Measurements from ENCODE around the gene LAMA2. TPM values are rescaled to one million over a fixed set of nuclear protein-coding genes. Genes with fewer than 3 reads are reported as not detected.

Gene LAMA2
- total RNA-seq, 1 experiment from 2014 or later, result 4.2 TPM

DNA sequence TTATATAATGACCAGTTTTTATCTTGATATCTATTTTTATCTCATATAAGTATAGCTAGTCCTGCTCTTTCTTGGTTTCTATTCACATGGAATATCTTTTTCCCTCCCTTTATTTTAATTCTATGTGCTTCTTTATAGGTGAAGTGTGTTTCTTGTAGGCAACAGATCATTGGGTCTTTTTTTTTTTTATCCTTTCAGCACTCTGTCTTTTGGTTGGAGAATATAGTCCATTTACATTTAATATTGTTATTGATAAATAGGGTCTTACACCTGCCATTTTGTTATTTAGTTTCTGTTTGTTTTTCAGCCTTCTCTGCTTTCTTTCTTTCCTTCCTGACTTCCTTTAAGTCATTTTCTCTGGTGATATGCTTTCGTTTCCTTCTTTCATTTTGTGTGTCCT lies 22.2 kb upstream of the LAMA2 start:
- Histone ChIP-seq H3K9ac (ENCODE audit: extremely low read depth, insufficient read length, low read length) (no peak overlapping the region), H3K23me2 (ENCODE audit: insufficient read length, low read depth, low read length, poor library complexity, severe bottlenecking) (no peaks in the 10 kb centered on the region), H2BK120ac (ENCODE audit: low read depth, low read length, poor library complexity, severe bottlenecking) (no peak overlapping the region), H3K27ac (ENCODE audit: insufficient read length, low read depth, low read length) (no peak overlapping the region), H2BK12ac (ENCODE audit: insufficient read length, low read depth, low read length) (no peak overlapping the region), H3K9me3 (ENCODE audit: control insufficient read depth, low read depth, low read length) (no peaks in the 10 kb centered on the region), H3K4me2 (ENCODE audit: insufficient read depth, insufficient read length, low read length) (no peak overlapping the region), H4K20me1 (ENCODE audit: control insufficient read depth, insufficient read depth, insufficient read length) (no peaks in the 10 kb centered on the region), H3K14ac (ENCODE audit: insufficient read depth, low read length) (no peak overlapping the region), H3T11ph (ENCODE audit: low read length) (no peak overlapping the region), H2BK20ac (ENCODE audit: low read depth, low read length, poor library complexity, severe bottlenecking) (no peak overlapping the region), H2BK5ac (ENCODE audit: insufficient read length, low read length) (no peak overlapping the region), H3K18ac (ENCODE audit: insufficient read length, low read depth, low read length) (no peak overlapping the region), H2AK5ac (ENCODE audit: insufficient read length, low read length) (no peak overlapping the region), H4K5ac (ENCODE audit: insufficient read length, low read depth, low read length) (no peak overlapping the region), H4K8ac (replicated peaks; ENCODE audit: insufficient read length, low read depth, low read length) (no peak overlapping the region), H3K23ac (ENCODE audit: insufficient read length, low read depth, low read length) (no peak overlapping the region), H3K4me1 (ENCODE audit: insufficient read depth, low read length) (no peaks in the 10 kb centered on the region), H4K91ac (ENCODE audit: insufficient read length, low read depth, low read length) (no peak overlapping the region), H3K79me2 (ENCODE audit: insufficient read depth, low read length) (no peaks in the 10 kb centered on the region), H3K4ac (ENCODE audit: low read depth, low read length) (no peak overlapping the region), H3K27me3 (ENCODE audit: insufficient read depth, low read length) (no peaks in the 10 kb centered on the region; the same call in 1 of the 2 replicates), H2AFZ (ENCODE audit: low read length) (no peak overlapping the region), H2BK15ac (ENCODE audit: low read depth, low read length) (no peak overlapping the region), H3K56ac (ENCODE audit: insufficient read length, low read depth, low read length) (no peak overlapping the region), H3K79me1 (ENCODE audit: insufficient read depth, low read depth, low read length, poor library complexity, severe bottlenecking) (no peaks in the 10 kb centered on the region)
- DNase-seq, result no peak
- no peak overlapping the region for H3K4me3 Mint-ChIP-seq
- H3K9me3 Mint-ChIP-seq, result peaks cover 8 to 12% of the 10 kb centered on the region in 2 experiments
- TF ChIP-seq, protein P1, sequence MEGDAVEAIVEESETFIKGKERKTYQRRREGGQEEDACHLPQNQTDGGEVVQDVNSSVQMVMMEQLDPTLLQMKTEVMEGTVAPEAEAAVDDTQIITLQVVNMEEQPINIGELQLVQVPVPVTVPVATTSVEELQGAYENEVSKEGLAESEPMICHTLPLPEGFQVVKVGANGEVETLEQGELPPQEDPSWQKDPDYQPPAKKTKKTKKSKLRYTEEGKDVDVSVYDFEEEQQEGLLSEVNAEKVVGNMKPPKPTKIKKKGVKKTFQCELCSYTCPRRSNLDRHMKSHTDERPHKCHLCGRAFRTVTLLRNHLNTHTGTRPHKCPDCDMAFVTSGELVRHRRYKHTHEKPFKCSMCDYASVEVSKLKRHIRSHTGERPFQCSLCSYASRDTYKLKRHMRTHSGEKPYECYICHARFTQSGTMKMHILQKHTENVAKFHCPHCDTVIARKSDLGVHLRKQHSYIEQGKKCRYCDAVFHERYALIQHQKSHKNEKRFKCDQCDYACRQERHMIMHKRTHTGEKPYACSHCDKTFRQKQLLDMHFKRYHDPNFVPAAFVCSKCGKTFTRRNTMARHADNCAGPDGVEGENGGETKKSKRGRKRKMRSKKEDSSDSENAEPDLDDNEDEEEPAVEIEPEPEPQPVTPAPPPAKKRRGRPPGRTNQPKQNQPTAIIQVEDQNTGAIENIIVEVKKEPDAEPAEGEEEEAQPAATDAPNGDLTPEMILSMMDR (conservative IDR thresholded peaks at IDR 0.05), result no peak
- H3K27ac Mint-ChIP-seq, result no peak overlapping the region
- H3K4me1 Mint-ChIP-seq, result no peaks in the 10 kb centered on the region
- H3K36me3 Mint-ChIP-seq (ENCODE audit: insufficient read depth in 1 of 3, low read depth in 3 of 3), result peaks cover 0 to 9% (median 2%) of the 10 kb centered on the region in 3 experiments; a peak in 4 of 7 replicates
- no CpG with 5 or more reads among the region's 1 CpG for WGBS (ENCODE audit: extremely low coverage, insufficient read length, low lambda C conversion rate)
- H3K27me3 Mint-ChIP-seq (ENCODE audit: low read depth), result no peaks in the 10 kb centered on the region
